Stimulated activated naive CD8-positive, alpha-beta T cell treated with anti-CD3 and anti-CD28 coated beads, Interleukin-15, Interleukin-2, amounts not matched to agents 100 U/mL and 50 U/mL, for 24 hours (primary cell): Measurements from ENCODE around the gene DCLK1.

ENCODE experiments used
- ATAC-seq: fragments of 150-1000 bp; cut with Tn5 transposase; one replicate; pipeline ENCODE4 v1.10.0; 2021
- DNase-seq: peaks from one replicate; pipeline ENCODE4 v3.0.0; 2021

Gene DCLK1

GRCh38 chr13:35857769-35858168, 273.4 kb downstream of the DCLK1 start:
- ATAC-seq (no peak), DNase-seq (no peak)

DNA sequence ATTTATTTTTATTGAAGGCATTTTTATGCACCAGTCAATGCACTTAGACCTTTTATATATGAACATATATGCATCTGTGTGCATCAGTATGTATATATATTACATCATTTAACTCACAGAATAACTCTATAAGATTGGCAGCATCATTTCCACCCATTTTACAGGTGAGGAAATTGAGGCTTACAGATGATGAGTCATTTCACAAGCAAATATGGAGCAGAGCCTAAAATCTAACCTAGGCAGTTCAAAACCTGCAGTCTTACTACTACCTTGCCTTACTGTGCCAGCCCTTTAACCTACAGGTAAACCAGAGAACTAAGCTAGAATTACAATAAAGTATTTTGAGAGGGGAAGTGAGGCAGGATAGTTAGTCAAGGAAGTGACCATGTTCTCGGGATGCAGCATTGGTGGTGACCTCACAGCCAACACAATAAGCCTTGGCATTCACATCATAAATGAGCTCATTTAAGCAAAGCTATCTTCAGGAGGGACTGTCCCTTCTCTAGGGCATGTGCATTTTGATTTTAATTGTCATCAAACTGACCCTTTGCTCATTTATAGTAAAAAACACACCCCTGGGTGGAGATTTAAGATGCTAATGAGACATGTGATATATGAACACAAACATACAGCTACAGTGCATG, 274.3 kb downstream of the DCLK1 start:
- DNase-seq: no peak

GRCh38 chr13:35856084-35856483, 275.1 kb downstream of the DCLK1 start:
- DNase-seq: no peak
- ATAC-seq: no peak

More for the DNA sequence above, 274.3 kb downstream of the DCLK1 start:
- no peak for ATAC-seq

DNA sequence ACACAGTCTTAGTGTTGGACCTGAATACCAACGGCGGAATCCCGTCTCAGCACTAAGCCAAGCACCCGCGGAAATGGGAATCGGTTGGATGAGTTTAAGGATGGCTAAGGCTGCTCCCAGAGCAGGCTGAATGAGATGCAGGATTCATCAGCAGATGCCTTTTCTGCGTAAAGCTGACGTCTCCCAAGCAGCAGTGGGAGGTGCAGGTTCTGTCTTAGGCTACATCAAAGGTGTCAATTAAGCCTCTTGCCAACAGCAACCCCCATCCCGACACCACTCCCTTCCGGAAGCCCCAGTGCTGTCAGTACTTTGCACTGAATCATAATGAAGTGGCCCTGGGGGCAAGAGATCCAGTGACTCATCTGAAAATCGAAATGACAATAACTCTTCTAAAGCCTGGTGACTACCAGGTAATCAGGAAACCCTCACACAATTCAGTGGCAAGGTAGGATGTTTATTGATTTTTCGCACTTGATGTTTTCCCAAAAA, 275.6 kb downstream of the DCLK1 start:
- DNase-seq: peak; percentile 3
- ATAC-seq: peak; percentile 19

GRCh38 chr13:35854286-35854685, 276.9 kb downstream of the DCLK1 start:
- no peak for DNase-seq
- ATAC-seq: no peak

DNA sequence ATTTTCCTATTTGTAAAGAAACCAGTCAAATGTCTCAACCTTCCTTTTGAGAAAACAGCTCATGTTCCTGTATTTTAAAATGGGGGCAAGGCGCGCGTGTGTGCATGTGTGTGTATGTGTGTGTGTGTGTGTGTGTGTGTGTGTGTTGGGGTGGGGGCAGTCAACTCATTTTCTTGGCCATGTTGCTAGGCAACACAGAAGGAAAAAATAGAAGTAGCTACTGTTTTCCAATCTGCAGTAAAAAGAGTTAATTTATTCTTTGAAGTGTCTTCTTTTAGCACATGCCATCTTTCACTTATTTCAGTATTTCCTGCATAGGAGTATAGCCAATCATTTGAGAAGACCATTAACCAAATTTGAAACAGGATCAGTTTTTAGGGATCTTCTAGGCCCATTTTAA, 279.3 kb downstream of the DCLK1 start:
- DNase-seq: no peak
- ATAC-seq: no peak

DNA sequence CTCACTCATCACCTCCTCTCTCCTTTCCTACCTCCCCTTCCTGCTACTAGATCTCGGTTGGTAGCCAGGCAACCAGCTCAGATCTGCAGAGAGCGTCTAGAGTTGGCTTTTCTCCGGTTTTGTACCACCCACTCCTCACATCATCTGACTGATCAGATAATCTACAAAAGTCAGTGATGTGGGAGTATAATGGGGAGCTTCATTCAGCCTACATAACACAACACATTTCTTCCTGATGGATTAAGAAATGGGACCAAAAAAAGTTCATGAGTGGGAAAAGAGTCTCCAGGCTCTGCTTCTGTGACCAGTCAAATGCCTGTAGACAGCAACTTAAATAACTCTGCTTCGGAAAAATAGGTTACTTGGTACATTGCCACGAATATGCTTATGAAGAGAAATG, 279.8 kb downstream of the DCLK1 start:
- DNase-seq: no peak
- no peak for ATAC-seq

- ATAC-seq (no peak), DNase-seq (no peak)
These were observed 280.6 kb downstream of the DCLK1 start for GRCh38 chr13:35850569-35850968.

DNA sequence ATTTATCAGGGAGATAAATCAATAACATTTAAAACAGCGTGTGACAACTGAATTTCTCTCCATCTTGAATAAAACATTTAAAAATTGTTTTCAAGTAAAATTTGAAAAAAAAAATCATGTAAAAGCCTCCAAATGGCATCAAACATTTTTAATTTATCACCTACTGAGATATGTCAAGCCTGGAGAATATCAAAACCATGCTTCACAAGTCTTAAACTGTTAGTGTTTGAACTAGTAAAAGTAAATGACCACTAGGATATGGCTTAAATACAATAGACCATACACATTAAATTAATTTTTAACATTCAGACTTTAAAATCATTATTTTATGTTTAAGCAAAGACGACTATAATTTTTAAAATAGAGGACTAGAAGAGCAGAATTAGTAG, 281.9 kb downstream of the DCLK1 start:
- ATAC-seq (no peak), DNase-seq (no peak)

- DNase-seq (no peak), ATAC-seq (no peak)
These were observed 282.6 kb downstream of the DCLK1 start for GRCh38 chr13:35848336-35849255.

DNA sequence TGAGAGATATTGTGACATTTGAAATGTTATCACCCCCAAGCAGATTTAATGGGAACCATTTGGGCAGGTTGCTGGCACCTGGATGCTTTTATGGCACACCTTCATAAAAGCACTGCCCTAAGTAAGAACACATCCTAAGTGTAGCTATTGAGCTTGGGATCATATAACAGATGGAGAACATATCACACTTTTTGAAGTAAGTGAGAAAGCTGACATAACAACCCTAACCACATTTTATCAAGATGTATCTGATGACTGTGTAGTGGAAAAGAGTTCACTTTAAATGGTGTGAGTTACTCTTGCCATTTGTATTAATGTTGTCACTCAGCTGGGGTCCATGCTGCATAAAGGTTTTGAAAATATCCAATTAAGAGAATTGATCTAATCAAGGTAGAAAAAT, 287.9 kb downstream of the DCLK1 start:
- no peak for ATAC-seq
- no peak for DNase-seq

GRCh38 chr13:35841060-35841521, 290.1 kb downstream of the DCLK1 start:
- no peak for DNase-seq
- no peak for ATAC-seq

GRCh38 chr13:35839806-35840205, 291.4 kb downstream of the DCLK1 start:
- DNase-seq (no peak), ATAC-seq (no peak)

- DNase-seq (no peak), ATAC-seq (no peak)
These were observed 292.8 kb downstream of the DCLK1 start for GRCh38 chr13:35838356-35838755.

GRCh38 chr13:35836446-35836845, 294.7 kb downstream of the DCLK1 start:
- ATAC-seq (no peak), DNase-seq (no peak)

DNA sequence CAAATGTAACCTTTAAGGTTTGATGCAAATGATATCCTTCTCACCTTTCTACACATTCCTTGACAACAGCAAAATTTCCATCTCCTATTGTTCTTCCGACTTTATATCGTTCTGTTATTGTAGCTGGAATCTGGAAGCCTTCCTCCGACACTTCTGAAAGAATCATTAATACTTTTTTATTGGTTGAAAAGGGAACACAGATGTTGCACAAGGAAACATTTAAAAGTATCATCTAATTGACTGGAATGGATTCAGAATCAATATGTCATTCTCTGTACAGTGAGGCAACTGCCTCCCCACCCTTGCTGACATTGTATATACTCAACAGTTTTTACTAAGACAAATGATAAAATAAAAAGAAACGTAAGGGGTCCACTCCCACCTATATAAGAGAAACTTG, 295.2 kb downstream of the DCLK1 start:
- ATAC-seq (no peak), DNase-seq (no peak)

- no peak for ATAC-seq
- DNase-seq: no peak
These were observed 297.4 kb downstream of the DCLK1 start for GRCh38 chr13:35833608-35834275.

DNA sequence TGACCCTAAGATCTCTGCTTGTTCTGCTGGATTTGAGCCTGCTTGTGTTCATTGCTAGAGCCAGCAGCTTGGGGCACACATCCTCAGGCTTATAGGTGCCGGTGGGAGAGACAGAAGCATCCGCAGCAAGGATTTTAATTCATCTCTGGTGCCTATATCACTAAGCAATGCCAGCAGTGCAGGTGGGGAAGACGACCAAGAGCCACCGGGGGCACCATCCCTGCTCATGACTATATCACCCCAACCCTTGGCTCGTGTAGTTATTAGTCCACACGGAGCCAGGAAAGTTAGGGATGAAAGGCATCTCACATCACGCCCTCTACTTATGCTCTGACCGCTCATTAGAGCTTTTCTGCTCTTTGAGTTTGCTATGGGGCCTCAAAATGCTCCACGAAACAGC, 298.2 kb downstream of the DCLK1 start:
- ATAC-seq: no peak
- DNase-seq: no peak

- no peak for ATAC-seq
- no peak for DNase-seq
These were observed 298.6 kb downstream of the DCLK1 start for GRCh38 chr13:35832551-35832950.

DNA sequence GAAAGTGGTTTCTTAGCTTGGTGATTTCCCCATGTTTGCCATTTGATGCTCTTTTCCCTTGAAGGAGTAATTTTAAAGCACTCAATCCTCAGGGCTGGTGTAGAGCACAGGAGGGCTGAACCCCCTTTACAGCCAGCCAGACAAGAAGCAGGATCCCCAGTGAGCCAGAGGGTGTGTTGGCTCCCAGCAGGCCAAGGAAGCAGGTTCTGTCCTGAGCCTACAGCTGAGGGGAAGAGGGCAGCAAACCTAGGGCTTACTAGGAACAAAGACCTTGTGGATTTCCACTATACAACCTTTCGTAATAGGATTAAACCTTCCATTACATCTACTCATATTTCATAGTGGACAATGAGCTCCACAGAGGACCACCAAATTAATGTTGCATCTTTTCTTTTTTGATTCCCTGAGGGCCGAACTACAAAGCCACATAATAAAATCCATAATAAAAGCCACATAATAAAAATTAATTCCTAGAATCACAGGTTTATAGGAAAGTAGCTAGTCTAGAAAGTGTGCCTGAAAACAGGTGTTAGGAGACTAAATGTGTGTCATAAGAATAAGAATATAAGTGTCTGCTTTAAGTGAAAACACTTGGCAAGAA, 300.2 kb downstream of the DCLK1 start:
- ATAC-seq (no peak), DNase-seq (no peak)

DNA sequence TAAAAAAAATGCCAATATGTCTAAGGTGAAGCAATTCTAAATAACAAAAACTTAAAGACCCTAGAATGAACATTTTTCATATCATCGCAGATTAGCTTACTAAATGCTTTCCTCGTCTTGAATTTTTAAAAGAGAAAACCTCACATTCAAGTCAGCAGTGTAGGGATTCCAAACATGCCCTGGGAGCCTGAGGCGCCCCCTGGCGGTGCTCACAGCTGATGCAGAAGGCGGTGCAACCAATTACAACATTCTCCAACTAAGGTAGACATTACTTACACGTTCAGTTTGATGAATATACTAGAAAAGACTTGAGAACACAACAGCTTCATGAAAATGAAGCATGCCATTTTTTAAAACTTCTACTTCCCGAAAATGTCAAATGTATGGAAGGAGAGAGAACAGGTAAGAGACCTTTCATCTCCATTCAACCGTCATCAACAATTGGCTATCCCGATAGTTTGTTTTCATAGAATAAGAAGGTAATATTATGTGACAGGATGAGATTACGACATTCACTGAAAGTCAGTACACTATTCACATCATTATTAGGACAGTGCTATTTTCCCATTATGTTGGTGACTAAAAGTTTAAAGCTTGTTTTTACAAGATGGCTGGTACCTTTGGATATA, 304.4 kb downstream of the DCLK1 start:
- DNase-seq: peak; percentile 7
- no peak for ATAC-seq

- no peak for DNase-seq
- no peak for ATAC-seq
These were observed 306.4 kb downstream of the DCLK1 start for GRCh38 chr13:35824825-35825224.
